ENCODE data around the gene IFT122. TPM values are rescaled to one million over a fixed set of nuclear protein-coding genes. Genes with fewer than 3 reads are reported as not detected.

Gene IFT122
- total RNA-seq, 1 donor from 2014 or later, result 9.1 TPM

- no peak overlapping the region for H3K4me3 ChIP-seq (ENCODE audit: low read depth, low read length)
- TF ChIP-seq CTCF (IDR thresholded peaks at IDR 0.05; ENCODE audit: insufficient read depth, low read length, poor library complexity, severe bottlenecking), result no peak
These were observed 79.4 kb downstream of the IFT122 start for GRCh38 chr3:129519449-129519848.

GRCh38 chr3:129519896-129520715, 80.1 kb downstream of the IFT122 start:
- no peaks in the 10 kb centered on the region for H3K27me3 ChIP-seq (ENCODE audit: control insufficient read depth, insufficient read depth, low read length)
- no peaks in the 10 kb centered on the region for H3K36me3 ChIP-seq (ENCODE audit: control insufficient read depth, insufficient read depth, low read length)
- no peak for DNase-seq (ENCODE audit: low read depth)
- TF ChIP-seq CTCF (IDR thresholded peaks at IDR 0.05; ENCODE audit: insufficient read depth, low read length, poor library complexity, severe bottlenecking), result no peak
- H3K4me3 ChIP-seq (ENCODE audit: low read depth, low read length), result no peak overlapping the region

More at GRCh38 chr3:129519449-129519848, 79.4 kb downstream of the IFT122 start:
- Histone ChIP-seq H3K36me3 (ENCODE audit: control insufficient read depth, insufficient read depth, low read length) (no peaks in the 10 kb centered on the region), H3K27me3 (ENCODE audit: control insufficient read depth, insufficient read depth, low read length) (no peaks in the 10 kb centered on the region)
- no peak for DNase-seq (ENCODE audit: low read depth)

GRCh38 chr3:129520960-129521359, 80.9 kb downstream of the IFT122 start:
- Histone ChIP-seq H3K27me3 (ENCODE audit: control insufficient read depth, insufficient read depth, low read length) (no peaks in the 10 kb centered on the region), H3K36me3 (ENCODE audit: control insufficient read depth, insufficient read depth, low read length) (no peaks in the 10 kb centered on the region), H3K4me3 (ENCODE audit: low read depth, low read length) (no peak overlapping the region)
- no peak for TF ChIP-seq CTCF (IDR thresholded peaks at IDR 0.05; ENCODE audit: insufficient read depth, low read length, poor library complexity, severe bottlenecking)
- DNase-seq (ENCODE audit: low read depth), result no peak

GRCh38 chr3:129521611-129522010, 81.6 kb downstream of the IFT122 start:
- no peak overlapping the region for H3K4me3 ChIP-seq (ENCODE audit: low read depth, low read length)
- no peaks in the 10 kb centered on the region for H3K36me3 ChIP-seq (ENCODE audit: control insufficient read depth, insufficient read depth, low read length)
- no peak for DNase-seq (ENCODE audit: low read depth)
- TF ChIP-seq CTCF (IDR thresholded peaks at IDR 0.05; ENCODE audit: insufficient read depth, low read length, poor library complexity, severe bottlenecking), result no peak
- no peaks in the 10 kb centered on the region for H3K27me3 ChIP-seq (ENCODE audit: control insufficient read depth, insufficient read depth, low read length)

- TF ChIP-seq CTCF (IDR thresholded peaks at IDR 0.05; ENCODE audit: insufficient read depth, low read length, poor library complexity, severe bottlenecking), result no peak
- Histone ChIP-seq H3K27me3 (ENCODE audit: control insufficient read depth, insufficient read depth, low read length) (no peaks in the 10 kb centered on the region), H3K4me3 (ENCODE audit: low read depth, low read length) (no peak overlapping the region)
These were observed 82.9 kb downstream of the IFT122 start for GRCh38 chr3:129522953-129523352.

GRCh38 chr3:129524081-129524480, 84.1 kb downstream of the IFT122 start:
- Histone ChIP-seq H3K4me3 (ENCODE audit: low read depth, low read length) (no peak overlapping the region), H3K27me3 (ENCODE audit: control insufficient read depth, insufficient read depth, low read length) (no peaks in the 10 kb centered on the region), H3K36me3 (ENCODE audit: control insufficient read depth, insufficient read depth, low read length) (no peaks in the 10 kb centered on the region)
- no peak for TF ChIP-seq CTCF (IDR thresholded peaks at IDR 0.05; ENCODE audit: insufficient read depth, low read length, poor library complexity, severe bottlenecking)
- no peak for DNase-seq (ENCODE audit: low read depth)

More at GRCh38 chr3:129522953-129523352, 82.9 kb downstream of the IFT122 start:
- DNase-seq (ENCODE audit: low read depth), result no peak
- no peaks in the 10 kb centered on the region for H3K36me3 ChIP-seq (ENCODE audit: control insufficient read depth, insufficient read depth, low read length)
